Lung (tissue), 12 donors: Measurements from ENCODE around the gene DNAJC6. TPM values are rescaled to one million over a fixed set of nuclear protein-coding genes. Genes with fewer than 3 reads are reported as not detected.

Source experiments
- ATAC-seq: fragments of 200-7000 bp; cut with Tn5 transposase; one replicate; pipeline ENCODE4 v1.9.1; 2020; ENCODE audit warnings: moderate number of reproducible peaks; ENCODE audit not compliant: insufficient read depth, low FRiP score
- DNase-seq, 3 donors: peaks; one replicate each; pipeline ENCODE4 v3.0.0-alpha.2; 2013 to 2017
- H3K27ac ChIP-seq, 2 donors: one replicate each; pipeline ENCODE4 v1.5.1; 2013; ENCODE audit warnings: mild to moderate bottlenecking in 2 of 2, moderate library complexity in 2 of 2, control low read depth in 1 of 2, inconsistent platforms in 1 of 2, low read depth in 1 of 2, low read length in 1 of 2
- H3K27me3 ChIP-seq, 3 donors: one replicate each; pipeline ENCODE4 v1.5.1; 2013; ENCODE audit warnings: low read length in 2 of 3; ENCODE audit not compliant: control insufficient read depth in 3 of 3, insufficient read depth in 3 of 3
- H3K36me3 ChIP-seq, 4 donors: one replicate each; pipeline ENCODE4 v1.5.1; 2013; ENCODE audit warnings: low read length in 4 of 4, mild to moderate bottlenecking in 1 of 4, moderate library complexity in 1 of 4; ENCODE audit not compliant: control insufficient read depth in 4 of 4, insufficient read depth in 4 of 4
- H3K4me1 ChIP-seq, 5 donors: one replicate each; pipeline ENCODE4 v1.5.1; 2013; ENCODE audit warnings: low read length in 5 of 5, mild to moderate bottlenecking in 2 of 5, moderate library complexity in 1 of 5; ENCODE audit not compliant: control insufficient read depth in 5 of 5, insufficient read depth in 5 of 5
- H3K4me3 ChIP-seq: one replicate; pipeline ENCODE4 v1.5.1; 2013; ENCODE audit warnings: mild to moderate bottlenecking, control low read depth, moderate library complexity
- H3K9ac ChIP-seq, 2 donors: one replicate each; pipeline ENCODE4 v1.5.1; 2013; ENCODE audit warnings: low read length in 2 of 2, control low read depth in 1 of 2; ENCODE audit not compliant: insufficient read depth in 1 of 2
- H3K9me3 ChIP-seq, 4 donors: one replicate each; pipeline ENCODE4 v1.5.1; 2013; ENCODE audit warnings: low read length in 3 of 4, mild to moderate bottlenecking in 1 of 4, moderate library complexity in 1 of 4; ENCODE audit not compliant: control insufficient read depth in 4 of 4, insufficient read depth in 3 of 4
- WGBS, 2 donors: extraction: QIAGEN DNeasy Blood & Tissue Kit; methylation state at CpG; one replicate each; pipeline ENCODE4 v1.1.7; 2013; 5-methylcytosine and 5-hydroxymethylcytosine counted together
- polyA plus RNA-seq, 2 donors: library from polyadenylated mRNA; stranded (reverse); fragments of 200-250 nt; gene quantifications; one replicate each; pipeline ENCODE4 v1.2.1, GENCODE V29; 2013
- total RNA-seq, 2 donors: library from RNA; depleted of rRNA in 1 of 2; stranded (reverse); fragments of >200 nt in 1 of 2; gene quantifications; one replicate each; pipeline ENCODE4 v1.2.1, GENCODE V29; 2014 to 2021
- TF ChIP-seq, protein P1 (sequence below): IDR thresholded peaks from 2 replicates; pipeline ENCODE4 v1.5.1; 2012; ENCODE audit warnings: mild to moderate bottlenecking; ENCODE audit errors: control extremely low read depth, extremely low read depth
- donor health status: control.
- donor health status: control.
- donor health status: Bipolar disorder and iron deficiency.
- donor health status: healthy.
- donor health status: DM: yes; HTN: yes; CAD: no.

Gene DNAJC6
- total and polyA plus RNA-seq, 4 donors = 0.96 to 5.0 (median 3.0) TPM

DNA sequence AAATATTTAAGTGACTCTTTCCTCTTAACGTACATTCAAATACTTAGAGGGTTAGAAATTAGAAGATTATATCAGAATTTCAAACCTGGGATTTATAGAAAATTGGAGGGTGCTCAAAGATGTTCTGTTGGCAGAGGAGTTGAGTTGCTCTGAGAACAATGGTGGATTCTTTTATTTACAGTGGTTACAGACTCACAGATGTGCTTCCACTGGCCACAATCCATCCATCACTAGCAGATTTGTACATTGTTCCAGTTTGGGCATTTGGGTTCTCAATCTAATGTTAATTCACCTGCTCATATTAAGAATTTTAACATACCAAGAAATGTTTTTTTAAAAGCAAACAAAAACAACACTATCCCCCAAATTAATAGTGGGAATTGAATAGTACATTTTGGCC is 23.5 kb downstream of the DNAJC6 start:
- H3K27me3 ChIP-seq = no peaks in the 10 kb centered on the region
- TF ChIP-seq, protein P1, sequence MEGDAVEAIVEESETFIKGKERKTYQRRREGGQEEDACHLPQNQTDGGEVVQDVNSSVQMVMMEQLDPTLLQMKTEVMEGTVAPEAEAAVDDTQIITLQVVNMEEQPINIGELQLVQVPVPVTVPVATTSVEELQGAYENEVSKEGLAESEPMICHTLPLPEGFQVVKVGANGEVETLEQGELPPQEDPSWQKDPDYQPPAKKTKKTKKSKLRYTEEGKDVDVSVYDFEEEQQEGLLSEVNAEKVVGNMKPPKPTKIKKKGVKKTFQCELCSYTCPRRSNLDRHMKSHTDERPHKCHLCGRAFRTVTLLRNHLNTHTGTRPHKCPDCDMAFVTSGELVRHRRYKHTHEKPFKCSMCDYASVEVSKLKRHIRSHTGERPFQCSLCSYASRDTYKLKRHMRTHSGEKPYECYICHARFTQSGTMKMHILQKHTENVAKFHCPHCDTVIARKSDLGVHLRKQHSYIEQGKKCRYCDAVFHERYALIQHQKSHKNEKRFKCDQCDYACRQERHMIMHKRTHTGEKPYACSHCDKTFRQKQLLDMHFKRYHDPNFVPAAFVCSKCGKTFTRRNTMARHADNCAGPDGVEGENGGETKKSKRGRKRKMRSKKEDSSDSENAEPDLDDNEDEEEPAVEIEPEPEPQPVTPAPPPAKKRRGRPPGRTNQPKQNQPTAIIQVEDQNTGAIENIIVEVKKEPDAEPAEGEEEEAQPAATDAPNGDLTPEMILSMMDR = no peak
- DNase-seq = no peak
- no peak overlapping the region for H3K9ac ChIP-seq
- H3K36me3 ChIP-seq = no peaks in the 10 kb centered on the region
- WGBS, 2 donors = 78 to 83% methylated on average over 1 of the region's 1 CpG
- H3K4me3 ChIP-seq = no peak overlapping the region
- H3K27ac ChIP-seq = no peak overlapping the region
- H3K4me1 ChIP-seq = peaks cover 0 to 6% (median 0%) of the 10 kb centered on the region in 5 donors
- no peaks in the 10 kb centered on the region for H3K9me3 ChIP-seq
- ATAC-seq = no peak

DNA sequence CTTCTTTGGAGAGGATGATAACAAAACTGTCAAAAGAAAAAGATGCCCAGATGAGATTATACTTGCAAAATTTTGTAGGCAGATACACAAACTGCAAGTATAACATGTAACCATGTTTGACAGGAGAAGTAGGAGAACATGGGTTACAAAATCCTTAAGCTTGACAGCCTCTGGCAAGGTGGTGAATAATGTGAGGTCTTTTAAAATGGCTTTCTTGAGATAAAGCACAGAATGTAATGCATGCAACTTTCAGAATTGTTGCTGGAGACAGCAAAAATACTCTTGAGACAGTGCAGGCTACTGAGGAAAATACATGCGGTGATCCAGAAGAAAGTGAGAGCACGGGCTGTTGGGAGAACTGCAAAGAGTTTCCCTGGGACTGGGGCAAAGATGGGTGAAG is 24.7 kb downstream of the DNAJC6 start:
- Histone ChIP-seq H3K36me3 (no peaks in the 10 kb centered on the region), H3K9me3 (no peaks in the 10 kb centered on the region), H3K9ac (no peak overlapping the region), H3K4me1 (peaks cover 0 to 6% (median 0%) of the 10 kb centered on the region in 5 donors), H3K27ac (no peak overlapping the region), H3K27me3 (no peaks in the 10 kb centered on the region), H3K4me3 (no peak overlapping the region)
- 91 to 95% methylated on average over 2 of the region's 2 CpGs for WGBS, 2 donors
- DNase-seq (no peak), ATAC-seq (no peak)
- TF ChIP-seq, protein P1 = no peak

DNA sequence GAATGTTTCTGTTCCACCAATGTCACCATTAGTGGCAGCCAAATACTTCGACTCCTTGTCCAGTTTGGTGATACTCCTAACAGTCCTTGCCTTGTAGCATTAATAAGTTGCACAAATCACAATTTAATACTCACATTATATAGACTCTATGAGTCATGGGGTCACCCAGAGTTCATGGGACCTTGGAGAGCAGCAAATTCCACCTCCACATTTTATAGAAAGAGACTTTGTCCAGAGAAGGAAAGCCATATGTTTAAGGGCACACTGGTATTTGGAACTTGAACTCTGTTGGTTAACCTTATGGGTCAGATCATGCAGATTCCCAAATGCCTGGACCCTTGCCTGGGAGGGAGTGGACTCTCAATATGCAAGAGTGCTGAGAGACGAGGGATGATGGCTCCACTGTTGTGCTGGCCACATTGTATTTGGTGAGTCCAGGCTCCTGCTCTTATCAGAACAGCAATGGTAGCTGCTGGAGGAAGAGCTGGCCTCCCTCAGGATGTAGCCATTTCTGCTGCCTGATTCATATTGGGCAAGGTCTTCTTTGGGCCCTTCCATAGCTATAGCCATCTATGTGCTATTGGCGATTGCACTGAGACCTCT is 30.6 kb downstream of the DNAJC6 start:
- Histone ChIP-seq H3K9me3 (no peaks in the 10 kb centered on the region), H3K9ac (no peak overlapping the region), H3K36me3 (no peaks in the 10 kb centered on the region), H3K27ac (no peak overlapping the region), H3K4me3 (no peak overlapping the region), H3K4me1 (no peaks in the 10 kb centered on the region), H3K27me3 (no peaks in the 10 kb centered on the region)
- no peak for ATAC-seq
- 90 to 91% methylated on average over 3 of the region's 3 CpGs for WGBS, 2 donors
- DNase-seq = peak; percentile 17 to 28 (median 23)
- TF ChIP-seq, protein P1 = no peak

DNA sequence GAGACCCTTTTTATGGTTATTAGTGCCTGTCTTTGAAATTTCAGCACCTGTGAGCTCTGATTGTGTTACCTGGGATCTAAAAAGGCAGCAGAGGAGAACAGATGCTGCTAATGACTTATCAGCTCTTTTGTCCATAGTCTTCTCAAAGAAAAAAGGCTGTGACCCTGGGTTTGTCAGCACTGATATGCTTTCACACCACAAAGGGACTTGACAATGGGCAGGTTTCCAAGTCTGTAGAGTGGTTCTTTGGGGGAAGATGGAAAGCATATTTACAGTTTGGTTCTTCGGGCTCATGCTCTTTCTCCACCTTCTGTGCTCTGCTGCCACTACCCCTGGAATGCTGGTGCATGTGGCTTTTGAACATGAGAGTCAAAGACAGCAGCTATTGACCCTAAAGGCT is 32.0 kb downstream of the DNAJC6 start:
- Histone ChIP-seq H3K9me3 (no peaks in the 10 kb centered on the region), H3K9ac (no peak overlapping the region), H3K4me3 (no peak overlapping the region), H3K36me3 (no peaks in the 10 kb centered on the region), H3K27ac (no peak overlapping the region), H3K27me3 (no peaks in the 10 kb centered on the region), H3K4me1 (no peaks in the 10 kb centered on the region)
- ATAC-seq = no peak
- TF ChIP-seq, protein P1 = no peak
- DNase-seq = no peak
- WGBS, 2 donors = 74 to 75% methylated on average over 1 of the region's 1 CpG
